LHCN-M2 (cell line): ENCODE measurements around the gene KRT28. TPM values are rescaled to one million over a fixed set of nuclear protein-coding genes. Genes with fewer than 3 reads are reported as not detected.
A peak's percentile ranks its signal among the peaks of the same experiment; 100 is the strongest.

Experiments used
- DNase-seq: peaks from one replicate; pipeline ENCODE4 v3.0.0-alpha.2; 2012; ENCODE audit warnings: low read depth
- polyA plus RNA-seq: library from polyadenylated mRNA; unstranded; fragments of >200 nt; gene quantifications from one replicate; pipeline ENCODE4 v1.2.1, GENCODE V29; 2012; ENCODE audit warnings: missing spikeins
- total RNA-seq: library from RNA; depleted of rRNA; stranded (reverse); fragments of >200 nt; gene quantifications from 2 replicates; pipeline ENCODE4 v1.2.3, GENCODE V29; 2014; rRNA removed

The KRT28 gene
- total RNA-seq = not detected in 2 replicates
- polyA plus RNA-seq = not detected

GRCh38 chr17:40799859-40800258 is at the start of gene KRT28:
TSS of gene KRT28 (minus strand) at chr17:40799959. CDS start at chr17:40799893, 66 bp downstream.
- no peak for DNase-seq

- no peak for DNase-seq
These were observed 49.0 kb upstream of the KRT28 start for GRCh38 chr17:40848583-40849235.

DNA sequence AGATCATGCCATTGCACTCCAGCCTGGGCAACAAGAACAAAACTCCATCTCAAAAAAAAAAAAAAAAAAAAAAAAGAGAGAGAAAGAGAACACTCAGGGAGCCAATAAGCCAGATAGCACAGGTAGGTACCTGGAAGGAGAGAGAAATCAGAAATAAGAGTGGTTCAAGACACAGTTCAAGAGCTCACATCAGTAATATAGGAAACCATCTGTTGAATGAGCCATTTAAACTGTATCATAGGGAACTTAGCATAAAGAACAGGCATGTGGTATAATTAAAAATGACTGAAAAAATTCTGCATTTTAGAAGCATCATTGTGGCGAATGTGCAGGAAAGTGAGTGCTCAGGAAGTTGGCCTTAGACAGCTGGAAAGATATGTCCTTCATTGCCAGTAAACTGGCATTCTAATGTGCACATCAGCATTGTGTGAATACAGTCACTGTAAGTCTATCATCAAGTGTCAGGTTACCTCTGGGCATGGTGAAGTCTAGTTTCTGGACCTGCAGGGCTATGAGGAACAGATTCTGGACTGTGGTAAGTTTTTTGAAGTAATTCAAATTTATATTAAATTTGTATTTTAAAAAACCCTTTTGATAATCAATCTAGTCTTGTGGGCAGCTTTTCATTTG is 46.9 kb upstream of the KRT28 start:
- DNase-seq = peak; percentile 56

DNA sequence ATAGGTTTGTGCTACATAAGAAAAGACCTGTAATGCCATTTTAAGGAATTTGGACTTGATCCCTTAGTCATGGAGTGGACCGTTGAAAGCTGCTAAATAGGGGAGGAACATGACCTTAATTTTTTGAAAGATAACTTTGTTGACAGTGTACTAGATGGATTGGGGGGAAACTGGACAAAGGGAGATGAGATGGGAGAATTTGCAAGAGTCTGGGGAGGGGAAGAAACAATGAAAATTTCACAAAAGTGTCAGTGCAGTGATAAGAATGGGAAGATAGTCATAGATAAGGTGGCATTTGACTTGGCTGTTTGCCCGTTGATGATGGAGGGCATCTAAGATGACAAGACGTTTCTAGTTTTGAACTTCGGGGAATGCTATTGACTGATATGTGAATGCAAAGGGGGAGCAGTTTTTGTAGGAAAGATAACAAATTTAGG is 44.9 kb upstream of the KRT28 start:
- no peak for DNase-seq

DNA sequence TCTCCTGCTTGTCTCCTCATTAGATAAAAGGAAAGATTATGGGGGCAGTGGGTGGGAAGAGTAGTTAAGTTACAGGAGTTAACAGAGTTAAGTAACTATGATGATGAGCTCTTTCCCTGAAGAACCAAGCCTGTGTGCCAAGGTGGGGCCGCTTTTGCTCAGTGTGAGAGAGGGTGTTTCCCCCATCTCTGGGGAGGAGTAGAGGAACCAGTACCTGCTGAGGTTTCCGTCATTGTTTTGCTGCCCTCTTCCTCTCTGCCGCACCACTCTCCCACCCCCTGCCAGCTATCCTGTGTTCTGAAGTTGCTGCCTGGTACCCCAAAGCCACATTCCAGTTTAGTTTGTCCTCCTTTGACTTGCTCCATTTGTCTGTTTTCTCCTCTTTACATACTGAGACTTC is 43.5 kb upstream of the KRT28 start:
- no peak for DNase-seq

GRCh38 chr17:40841246-40841645 is 41.5 kb upstream of the KRT28 start:
- DNase-seq = no peak

GRCh38 chr17:40839194-40839593 is 39.4 kb upstream of the KRT28 start:
- DNase-seq = no peak

DNA sequence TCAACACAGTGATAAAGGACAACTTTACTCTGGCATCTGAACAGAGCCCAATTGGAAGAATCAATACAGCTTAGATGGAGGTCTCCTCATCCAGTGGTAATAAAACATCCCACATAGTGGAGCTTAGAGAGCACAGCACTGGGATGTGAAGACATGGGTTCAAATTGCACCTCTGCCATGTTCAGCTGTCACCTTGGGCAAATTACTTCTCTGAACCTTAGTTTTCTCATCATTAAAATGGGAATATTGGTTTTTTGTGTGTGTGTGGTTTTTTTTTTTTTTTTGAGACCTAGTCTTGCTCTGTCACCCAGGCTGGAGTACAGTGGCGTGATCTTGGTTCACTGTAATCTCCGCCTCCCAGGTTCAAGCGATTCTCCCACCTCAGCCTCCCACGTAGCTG is 36.3 kb upstream of the KRT28 start:
- no peak for DNase-seq

DNA sequence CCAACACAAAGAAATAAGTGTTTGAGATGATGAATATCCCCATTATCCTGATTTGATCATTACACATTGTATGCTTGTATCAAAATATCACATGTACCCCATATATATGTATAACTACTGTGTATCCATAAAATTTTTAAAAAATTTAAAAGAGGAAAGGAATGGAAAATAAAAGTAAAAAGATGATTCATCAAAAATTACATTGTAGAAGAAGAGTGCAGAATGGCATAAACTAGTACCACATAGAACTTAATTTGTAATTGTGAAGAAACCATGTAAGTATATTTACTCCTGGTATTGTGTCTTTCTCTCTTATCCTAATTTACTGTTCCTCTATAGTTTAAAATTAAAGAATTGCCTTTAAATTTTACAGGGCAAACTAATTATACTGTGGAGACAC is 34.1 kb upstream of the KRT28 start:
- no peak for DNase-seq

GRCh38 chr17:40832840-40833239 is 33.1 kb upstream of the KRT28 start:
- DNase-seq = no peak

DNA sequence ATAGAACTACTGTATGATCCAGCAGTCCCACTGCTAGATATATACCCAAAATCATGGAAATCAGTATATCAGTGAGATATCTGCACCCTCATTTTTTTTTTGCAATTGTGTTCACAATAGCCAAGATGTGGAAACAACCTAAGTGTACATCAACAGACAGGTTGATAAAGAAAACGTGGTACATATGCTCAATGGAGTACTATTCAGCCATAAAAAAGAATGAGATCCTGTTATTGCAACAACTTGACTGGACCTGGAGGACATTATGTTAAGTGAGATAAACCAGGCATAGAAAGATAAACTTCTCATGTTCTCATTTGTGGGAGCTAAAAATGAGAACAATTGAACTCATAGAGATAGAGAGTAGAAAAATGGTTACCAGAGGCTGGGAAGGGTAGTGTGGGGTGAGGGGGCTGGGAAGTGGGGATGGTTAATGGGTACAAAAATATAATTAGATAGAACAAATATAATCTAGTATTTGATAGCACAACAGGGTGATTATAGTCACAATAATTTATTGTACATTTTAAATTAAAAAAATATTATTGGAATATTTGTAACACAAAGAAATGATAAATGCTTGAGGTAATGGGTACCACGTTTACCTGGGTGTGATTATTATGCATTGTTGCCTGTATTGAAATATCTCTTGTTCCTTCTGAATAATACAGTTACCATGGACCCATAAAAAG is 30.5 kb upstream of the KRT28 start:
- no peak for DNase-seq

DNA sequence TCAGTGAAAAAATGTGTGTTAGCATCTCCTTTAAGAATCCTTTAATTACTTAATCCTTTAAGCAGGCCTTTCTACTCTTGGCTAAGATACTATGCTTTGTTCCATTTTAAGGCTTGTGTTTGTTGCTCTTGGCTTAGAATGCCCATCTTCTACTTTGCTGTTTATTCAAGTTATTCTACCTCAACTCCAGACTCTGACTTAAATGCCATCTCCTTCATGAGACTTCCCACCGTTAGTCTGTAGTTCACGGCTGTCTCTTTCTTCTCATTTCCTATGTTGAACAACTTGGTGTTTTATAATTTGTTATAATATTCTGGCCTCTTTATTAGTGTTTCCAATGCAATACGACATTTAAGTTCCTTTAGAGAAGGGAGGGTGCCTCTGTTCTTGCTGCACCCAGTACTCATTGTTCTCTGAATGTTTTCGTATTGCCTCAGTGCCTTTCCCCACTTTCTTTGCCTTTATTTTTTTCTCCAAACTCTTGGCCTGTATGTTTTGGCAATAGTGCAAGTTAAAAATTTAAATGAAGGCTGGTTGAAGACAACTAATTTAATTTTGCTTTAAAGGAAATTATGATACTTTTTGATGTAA is 28.8 kb upstream of the KRT28 start:
- no peak for DNase-seq

- no peak for DNase-seq
These were observed 28.1 kb upstream of the KRT28 start for GRCh38 chr17:40827746-40828453.

GRCh38 chr17:40825599-40825998 is 25.8 kb upstream of the KRT28 start:
- DNase-seq = peak; percentile 29

DNA sequence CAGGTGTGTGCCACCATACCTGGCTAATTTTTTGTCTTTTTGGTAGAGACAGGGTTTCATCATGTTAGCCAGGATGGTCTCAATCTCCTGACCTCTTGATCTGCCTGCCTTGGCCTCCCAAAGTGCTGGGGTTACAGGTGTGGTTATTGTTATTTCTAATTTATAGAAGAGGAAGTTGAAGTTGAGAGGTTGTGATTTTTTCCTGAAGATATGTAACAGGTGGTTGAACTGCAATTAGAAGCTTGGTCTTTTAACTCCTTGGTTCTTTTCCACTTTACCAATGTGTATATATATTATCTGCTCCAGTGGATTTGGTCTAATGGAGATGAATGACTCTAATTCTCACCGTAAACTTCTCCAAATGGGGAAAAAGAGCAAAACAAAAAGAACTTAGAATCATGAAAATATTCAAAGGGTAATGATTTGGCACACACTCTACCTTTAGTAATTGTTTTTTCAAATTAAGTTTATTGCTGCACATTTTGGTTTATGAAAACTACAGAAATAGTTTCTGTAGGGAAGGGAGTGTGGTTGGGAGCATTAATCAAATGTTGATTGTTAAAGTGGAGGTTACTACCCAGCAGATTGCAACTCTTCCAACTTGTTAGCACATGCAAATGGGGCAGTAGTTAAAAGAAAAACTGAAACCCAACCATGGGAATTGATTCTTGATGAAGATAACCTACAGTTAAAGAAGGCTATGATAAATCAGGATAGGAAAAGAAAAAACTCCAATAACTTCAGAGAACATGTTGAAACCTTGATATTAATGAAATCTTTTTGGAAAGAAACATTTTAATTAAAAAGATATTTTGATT is 24.5 kb upstream of the KRT28 start:
- DNase-seq = no peak

- DNase-seq = no peak
These were observed 22.5 kb upstream of the KRT28 start, which contains the start of gene KRT10 for GRCh38 chr17:40822132-40822812. TSS of gene KRT10 (minus strand) at chr17:40822614. CDS start at chr17:40822585, 29 bp downstream.

DNA sequence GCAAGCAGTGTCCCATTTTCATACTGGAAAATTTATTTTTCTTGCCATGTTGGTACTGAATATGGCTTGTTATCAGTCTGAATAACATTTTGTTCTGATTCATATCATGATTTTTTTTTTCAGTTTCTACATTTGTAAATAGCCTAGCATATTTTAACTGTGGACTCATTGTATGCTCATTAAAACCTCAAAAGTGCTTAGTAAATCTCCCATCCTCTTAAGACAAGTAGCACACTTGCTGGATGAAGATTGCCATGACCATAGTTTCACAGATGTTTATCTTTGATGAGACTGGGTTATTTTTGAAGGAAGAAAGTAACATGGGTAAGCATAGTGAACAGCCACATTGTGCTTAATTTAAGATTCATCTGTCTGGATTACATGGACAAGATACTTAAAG is 21.8 kb upstream of the KRT28 start:
- no peak for DNase-seq

- DNase-seq = no peak
These were observed 20.6 kb upstream of the KRT28 start for GRCh38 chr17:40820228-40820838.

DNA sequence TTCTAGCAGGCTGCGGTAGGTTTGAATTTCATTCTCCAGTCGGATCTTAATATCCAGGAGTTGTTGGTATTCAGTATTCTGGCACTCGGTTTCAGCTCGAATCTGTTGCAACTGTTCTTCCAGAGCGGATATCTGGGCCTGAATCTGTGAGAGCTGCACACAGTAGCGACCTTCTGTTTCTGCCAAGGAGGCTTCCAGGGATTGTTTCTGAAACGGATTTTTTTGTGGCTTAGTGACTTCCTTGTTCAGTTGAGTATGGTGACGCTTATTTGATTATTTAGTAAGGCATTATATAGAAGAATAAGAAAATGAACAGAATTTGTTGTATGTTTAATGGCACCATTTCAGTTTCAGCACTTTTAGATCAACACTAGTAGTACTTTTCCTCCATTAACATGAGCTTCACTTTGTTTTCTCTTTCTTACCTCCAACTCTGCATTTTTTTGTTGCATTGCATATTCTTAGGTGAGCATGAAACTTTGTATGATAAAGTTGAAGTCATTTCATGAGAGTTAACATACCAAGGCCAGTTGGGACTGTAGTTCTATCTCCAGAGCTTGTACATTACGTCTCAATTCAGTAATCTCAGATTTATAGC is 19.9 kb upstream of the KRT28 start:
- peak; percentile 36 for DNase-seq
